WTC11 (cell line): ENCODE measurements around the gene CXCL6. TPM values are rescaled to one million over a fixed set of nuclear protein-coding genes. Genes with fewer than 3 reads are reported as not detected.

ENCODE experiments used
- ATAC-seq: fragments of 200-7000 bp; cut with Tn5 transposase; 2 replicates; pipeline ENCODE4 v1.10.0; 2021; ENCODE audit warnings: mild to moderate bottlenecking, moderate library complexity
- CTCF ChIA-PET: fragments of 300-600 bp; sonication (Branson Sonifier 250); formaldehyde crosslinking; loops from one replicate; lab custom pipeline; 2021; ENCODE audit warnings: antibody characterized with exemption; lab: Charles Lee
- POLR2A ChIA-PET: fragments of 350-600 bp; sonication (Branson Sonifier 250); formaldehyde crosslinking; loops from one replicate; lab custom pipeline; 2021; ENCODE audit warnings: antibody characterized with exemption; lab: Charles Lee
- DNase-seq: peaks from one replicate; pipeline ENCODE4 v3.0.0; 2021; ENCODE audit warnings: low spot score
- H3K27ac Mint-ChIP-seq: 2 replicates; pipeline ENCODE4 v1.8.0; 2021; ENCODE audit warnings: mixed read lengths
- H3K27me3 Mint-ChIP-seq: 2 replicates; pipeline ENCODE4 v1.8.0; 2021; ENCODE audit warnings: low read depth, mild to moderate bottlenecking, moderate library complexity, mixed read lengths
- H3K36me3 Mint-ChIP-seq: 2 replicates; pipeline ENCODE4 v1.8.0; 2021; ENCODE audit warnings: mixed read lengths
- H3K4me1 Mint-ChIP-seq: 2 replicates; pipeline ENCODE4 v1.8.0; 2022; ENCODE audit warnings: mixed read lengths
- H3K4me3 Mint-ChIP-seq: 2 replicates; pipeline ENCODE4 v1.8.0; 2021; ENCODE audit warnings: mild to moderate bottlenecking, moderate library complexity, mixed read lengths
- H3K9me3 Mint-ChIP-seq: 2 replicates; pipeline ENCODE4 v1.8.0; 2021; ENCODE audit warnings: mixed read lengths
- CREB1 ChIP-seq: sonication (generic); formaldehyde crosslinking; IDR thresholded peaks from 2 replicates; pipeline ENCODE4 v1.8.0; 2023; ENCODE audit warnings: mild to moderate bottlenecking, missing genetic modification reagents
- ESRRA ChIP-seq: sonication (generic); formaldehyde crosslinking; IDR thresholded peaks from 2 replicates; pipeline ENCODE4 v1.8.1; 2022; ENCODE audit warnings: mild to moderate bottlenecking, missing genetic modification reagents, borderline replicate concordance
- ETV6 ChIP-seq: sonication (generic); formaldehyde crosslinking; IDR thresholded peaks from 2 replicates; pipeline ENCODE4 v1.8.1; 2022; ENCODE audit warnings: mild to moderate bottlenecking, missing genetic modification reagents
- FOXJ3 ChIP-seq: sonication (generic); formaldehyde crosslinking; IDR thresholded peaks from 2 replicates; pipeline ENCODE4 v1.9.0; 2021; ENCODE audit warnings: missing genetic modification reagents, mild to moderate bottlenecking, borderline replicate concordance
- FOXK1 ChIP-seq: sonication (generic); formaldehyde crosslinking; IDR thresholded peaks from 2 replicates; pipeline ENCODE4 v1.8.0; 2022; ENCODE audit warnings: mild to moderate bottlenecking, moderate library complexity, missing genetic modification reagents
- JUN ChIP-seq: sonication (generic); formaldehyde crosslinking; IDR thresholded peaks from 2 replicates; pipeline ENCODE4 v1.8.0; 2023; ENCODE audit warnings: mild to moderate bottlenecking, missing genetic modification reagents
- NR1H2 ChIP-seq: sonication (generic); formaldehyde crosslinking; IDR thresholded peaks from 2 replicates; pipeline ENCODE4 v1.9.0; 2021; ENCODE audit warnings: mild to moderate bottlenecking, moderate library complexity, missing genetic modification reagents
- TCF7 ChIP-seq: sonication (generic); formaldehyde crosslinking; IDR thresholded peaks from 2 replicates; pipeline ENCODE4 v1.8.0; 2022; ENCODE audit warnings: mild to moderate bottlenecking, low read depth, missing genetic modification reagents, moderate library complexity
- TP53 ChIP-seq: sonication (generic); formaldehyde crosslinking; IDR thresholded peaks from 2 replicates; pipeline ENCODE4 v1.8.1; 2023; ENCODE audit warnings: mild to moderate bottlenecking, missing genetic modification reagents
- ZBTB21 ChIP-seq: sonication (generic); formaldehyde crosslinking; IDR thresholded peaks from 2 replicates; pipeline ENCODE4 v1.8.1; 2023; ENCODE audit warnings: mild to moderate bottlenecking, missing genetic modification reagents, borderline replicate concordance
- ZNF396 ChIP-seq: fragments of 250-450 bp; sonication (Bioruptor Pico); IDR thresholded peaks from 2 replicates; pipeline ENCODE4 v1.8.0; 2021; ENCODE audit warnings: mild to moderate bottlenecking, moderate library complexity, borderline replicate concordance
- ZNF423 ChIP-seq: fragments of 250-450 bp; sonication (Bioruptor Pico); IDR thresholded peaks from 2 replicates; pipeline ENCODE4 v2.1.2; 2022; ENCODE audit warnings: mild to moderate bottlenecking, moderate library complexity
- total RNA-seq: library from RNA; stranded (reverse); gene quantifications from 3 replicates; pipeline ENCODE4 v1.2.3, GENCODE V29; 2021
- TF ChIP-seq, protein P1 (sequence below): sonication (generic); formaldehyde crosslinking; IDR thresholded peaks from 2 replicates; pipeline ENCODE4 v1.8.1; 2023; ENCODE audit warnings: mild to moderate bottlenecking, missing genetic modification reagents, moderate library complexity
- TF ChIP-seq, protein P2 (sequence below): sonication (generic); formaldehyde crosslinking; IDR thresholded peaks from 2 replicates; pipeline ENCODE4 v1.8.1; 2023; ENCODE audit warnings: mild to moderate bottlenecking, missing genetic modification reagents, moderate library complexity
- TF ChIP-seq, protein P3 (sequence below): fragments of 250-450 bp; sonication (Bioruptor Pico); IDR thresholded peaks from 2 replicates; pipeline ENCODE4 v1.9.0; 2021; ENCODE audit warnings: mild to moderate bottlenecking
- TF ChIP-seq, protein P4 (sequence below): fragments of 250-450 bp; sonication (Bioruptor Pico); conservative IDR thresholded peaks from 2 replicates; pipeline ENCODE4 v1.9.0; 2021; ENCODE audit warnings: mild to moderate bottlenecking
- TF ChIP-seq, protein P5 (sequence below): sonication (generic); formaldehyde crosslinking; IDR thresholded peaks from 2 replicates; pipeline ENCODE4 v1.8.0; 2022; ENCODE audit warnings: missing genetic modification reagents
- TF ChIP-seq, protein P6 (sequence below): fragments of 200-600 bp; IDR thresholded peaks from 2 replicates; pipeline ENCODE4 v1.8.0; 2022; ENCODE audit warnings: antibody characterized with exemption
- TF ChIP-seq, protein P7 (sequence below): sonication (generic); formaldehyde crosslinking; IDR thresholded peaks from 2 replicates; pipeline ENCODE4 v1.8.0; 2022; ENCODE audit warnings: mild to moderate bottlenecking, missing genetic modification reagents
- TF ChIP-seq, protein P8 (sequence below): sonication (generic); formaldehyde crosslinking; IDR thresholded peaks from 2 replicates; pipeline ENCODE4 v1.8.0; 2022; ENCODE audit warnings: mild to moderate bottlenecking, missing genetic modification reagents
- TF ChIP-seq, protein P9 (sequence below): sonication (generic); formaldehyde crosslinking; IDR thresholded peaks from 2 replicates; pipeline ENCODE4 v1.8.1; 2023; ENCODE audit warnings: mild to moderate bottlenecking, moderate library complexity, missing genetic modification reagents

The CXCL6 gene
- total RNA-seq, 1 experiment from 2014 or later = 4.9 TPM

DNA sequence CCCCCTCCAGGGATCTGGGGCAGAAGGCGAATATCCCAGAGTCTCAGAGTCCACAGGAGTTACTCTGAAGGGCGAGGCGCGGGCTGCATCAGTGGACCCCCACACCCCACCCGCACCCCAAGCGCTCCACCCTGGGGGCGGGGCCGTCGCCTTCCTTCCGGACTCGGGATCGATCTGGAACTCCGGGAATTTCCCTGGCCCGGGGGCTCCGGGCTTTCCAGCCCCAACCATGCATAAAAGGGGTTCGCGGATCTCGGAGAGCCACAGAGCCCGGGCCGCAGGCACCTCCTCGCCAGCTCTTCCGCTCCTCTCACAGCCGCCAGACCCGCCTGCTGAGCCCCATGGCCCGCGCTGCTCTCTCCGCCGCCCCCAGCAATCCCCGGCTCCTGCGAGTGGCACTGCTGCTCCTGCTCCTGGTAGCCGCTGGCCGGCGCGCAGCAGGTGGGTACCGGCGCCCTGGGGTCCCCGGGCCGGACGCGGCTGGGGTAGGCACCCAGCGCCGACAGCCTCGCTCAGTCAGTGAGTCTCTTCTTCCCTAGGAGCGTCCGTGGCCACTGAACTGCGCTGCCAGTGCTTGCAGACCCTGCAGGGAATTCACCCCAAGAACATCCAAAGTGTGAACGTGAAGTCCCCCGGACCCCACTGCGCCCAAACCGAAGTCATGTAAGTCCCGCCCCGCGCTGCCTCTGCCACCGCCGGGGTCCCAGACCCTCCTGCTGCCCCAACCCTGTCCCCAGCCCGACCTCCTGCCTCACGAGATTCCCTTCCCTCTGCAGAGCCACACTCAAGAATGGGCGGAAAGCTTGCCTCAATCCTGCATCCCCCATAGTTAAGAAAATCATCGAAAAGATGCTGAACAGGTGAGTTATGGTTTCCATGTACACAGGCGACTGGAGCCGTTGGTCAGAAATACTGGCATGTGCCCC, 32.9 kb downstream of the CXCL6 start, which contains the start of gene CXCL1:
TSS of gene CXCL1 (plus strand) at position 264 of the 926 bp plus-strand sequence. CDS start at position 342, 78 bp downstream.
- H3K27ac Mint-ChIP-seq = no peak within 1 kb of the TSS
- CTCF ChIA-PET = interaction anchor here (0.5 to 2.7 kb wide), 11 partner anchors 9 to 265 kb away, joined by 3 to 21 read pairs (median 6); partner anchors contain the start of genes CXCL3, CXCL5 and PF4V1
- H3K4me3 Mint-ChIP-seq = peak within 1 kb of the TSS; percentile 83
- ATAC-seq = peak; percentile 75
- peak; percentile 62 for DNase-seq
- H3K27me3 Mint-ChIP-seq = peaks cover 36% of the 10 kb centered on the region
- H3K9me3 Mint-ChIP-seq = no peaks in the 10 kb centered on the region
- peaks cover 18% of the 10 kb centered on the region for H3K4me1 Mint-ChIP-seq
- POLR2A ChIA-PET = interaction anchor here (1.3 kb wide), 1 partner anchor 33 kb away, joined by 3 read pairs; the partner anchor contains the start of gene CXCL6
- no peaks in the 10 kb centered on the region for H3K36me3 Mint-ChIP-seq
- TF ChIP-seq, protein P1, sequence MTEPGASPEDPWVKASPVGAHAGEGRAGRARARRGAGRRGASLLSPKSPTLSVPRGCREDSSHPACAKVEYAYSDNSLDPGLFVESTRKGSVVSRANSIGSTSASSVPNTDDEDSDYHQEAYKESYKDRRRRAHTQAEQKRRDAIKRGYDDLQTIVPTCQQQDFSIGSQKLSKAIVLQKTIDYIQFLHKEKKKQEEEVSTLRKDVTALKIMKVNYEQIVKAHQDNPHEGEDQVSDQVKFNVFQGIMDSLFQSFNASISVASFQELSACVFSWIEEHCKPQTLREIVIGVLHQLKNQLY (CRISPR knock-in tag) = no peak
- TF ChIP-seq TP53 (no peak), FOXJ3 (CRISPR knock-in tag) (no peak), CREB1 (CRISPR knock-in tag) (no peak), NR1H2 (CRISPR knock-in tag) (no peak), ETV6 (0 out of 2 replicates have a peak, but pooled peaks have one; percentile 2), ZBTB21 (no peak), JUN (CRISPR knock-in tag) (no peak), FOXK1 (CRISPR knock-in tag) (no peak), ZNF396 (CRISPR knock-in tag) (no peak), TCF7 (CRISPR knock-in tag) (no peak), ZNF423 (CRISPR knock-in tag) (peak; percentile 69), ESRRA (CRISPR knock-in tag) (no peak)
- TF ChIP-seq, protein P2, sequence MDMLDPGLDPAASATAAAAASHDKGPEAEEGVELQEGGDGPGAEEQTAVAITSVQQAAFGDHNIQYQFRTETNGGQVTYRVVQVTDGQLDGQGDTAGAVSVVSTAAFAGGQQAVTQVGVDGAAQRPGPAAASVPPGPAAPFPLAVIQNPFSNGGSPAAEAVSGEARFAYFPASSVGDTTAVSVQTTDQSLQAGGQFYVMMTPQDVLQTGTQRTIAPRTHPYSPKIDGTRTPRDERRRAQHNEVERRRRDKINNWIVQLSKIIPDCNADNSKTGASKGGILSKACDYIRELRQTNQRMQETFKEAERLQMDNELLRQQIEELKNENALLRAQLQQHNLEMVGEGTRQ (CRISPR knock-in tag) = no peak
- TF ChIP-seq, protein P3, sequence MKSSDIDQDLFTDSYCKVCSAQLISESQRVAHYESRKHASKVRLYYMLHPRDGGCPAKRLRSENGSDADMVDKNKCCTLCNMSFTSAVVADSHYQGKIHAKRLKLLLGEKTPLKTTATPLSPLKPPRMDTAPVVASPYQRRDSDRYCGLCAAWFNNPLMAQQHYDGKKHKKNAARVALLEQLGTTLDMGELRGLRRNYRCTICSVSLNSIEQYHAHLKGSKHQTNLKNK (CRISPR knock-in tag) = no peak
- TF ChIP-seq, protein P4, sequence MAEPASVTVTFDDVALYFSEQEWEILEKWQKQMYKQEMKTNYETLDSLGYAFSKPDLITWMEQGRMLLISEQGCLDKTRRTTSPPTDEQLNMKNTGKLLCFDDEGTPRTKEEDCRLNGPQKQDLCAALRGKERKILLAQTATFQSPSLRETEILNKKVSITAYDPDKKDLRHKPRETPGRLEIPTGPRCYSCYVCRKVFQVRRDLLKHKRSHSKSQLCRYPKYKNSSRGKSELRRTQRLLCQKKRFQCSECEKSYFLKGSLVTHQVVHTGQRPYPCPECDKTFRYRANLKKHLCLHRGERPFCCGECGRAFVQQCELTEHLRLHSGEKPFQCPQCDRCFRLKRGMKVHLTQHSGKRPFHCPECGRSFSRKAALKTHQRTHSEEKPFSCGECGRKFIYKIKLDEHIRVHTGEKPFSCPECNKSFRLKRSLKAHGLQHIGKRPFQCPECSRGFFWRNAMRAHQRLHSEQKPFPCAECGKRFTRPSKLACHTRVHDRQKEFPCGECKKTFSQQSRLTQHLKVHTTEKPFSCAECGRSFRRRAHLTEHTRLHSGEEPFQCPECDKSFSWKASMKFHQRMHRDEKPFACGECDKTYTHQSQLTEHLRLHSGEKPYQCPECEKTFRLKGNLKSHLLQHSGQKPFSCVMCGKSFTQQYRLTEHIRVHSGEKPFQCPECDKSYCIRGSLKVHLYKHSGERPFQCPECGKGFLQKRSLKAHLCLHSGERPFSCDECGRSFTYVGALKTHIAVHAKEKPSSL (CRISPR knock-in tag) = no peak
- TF ChIP-seq, protein P5, sequence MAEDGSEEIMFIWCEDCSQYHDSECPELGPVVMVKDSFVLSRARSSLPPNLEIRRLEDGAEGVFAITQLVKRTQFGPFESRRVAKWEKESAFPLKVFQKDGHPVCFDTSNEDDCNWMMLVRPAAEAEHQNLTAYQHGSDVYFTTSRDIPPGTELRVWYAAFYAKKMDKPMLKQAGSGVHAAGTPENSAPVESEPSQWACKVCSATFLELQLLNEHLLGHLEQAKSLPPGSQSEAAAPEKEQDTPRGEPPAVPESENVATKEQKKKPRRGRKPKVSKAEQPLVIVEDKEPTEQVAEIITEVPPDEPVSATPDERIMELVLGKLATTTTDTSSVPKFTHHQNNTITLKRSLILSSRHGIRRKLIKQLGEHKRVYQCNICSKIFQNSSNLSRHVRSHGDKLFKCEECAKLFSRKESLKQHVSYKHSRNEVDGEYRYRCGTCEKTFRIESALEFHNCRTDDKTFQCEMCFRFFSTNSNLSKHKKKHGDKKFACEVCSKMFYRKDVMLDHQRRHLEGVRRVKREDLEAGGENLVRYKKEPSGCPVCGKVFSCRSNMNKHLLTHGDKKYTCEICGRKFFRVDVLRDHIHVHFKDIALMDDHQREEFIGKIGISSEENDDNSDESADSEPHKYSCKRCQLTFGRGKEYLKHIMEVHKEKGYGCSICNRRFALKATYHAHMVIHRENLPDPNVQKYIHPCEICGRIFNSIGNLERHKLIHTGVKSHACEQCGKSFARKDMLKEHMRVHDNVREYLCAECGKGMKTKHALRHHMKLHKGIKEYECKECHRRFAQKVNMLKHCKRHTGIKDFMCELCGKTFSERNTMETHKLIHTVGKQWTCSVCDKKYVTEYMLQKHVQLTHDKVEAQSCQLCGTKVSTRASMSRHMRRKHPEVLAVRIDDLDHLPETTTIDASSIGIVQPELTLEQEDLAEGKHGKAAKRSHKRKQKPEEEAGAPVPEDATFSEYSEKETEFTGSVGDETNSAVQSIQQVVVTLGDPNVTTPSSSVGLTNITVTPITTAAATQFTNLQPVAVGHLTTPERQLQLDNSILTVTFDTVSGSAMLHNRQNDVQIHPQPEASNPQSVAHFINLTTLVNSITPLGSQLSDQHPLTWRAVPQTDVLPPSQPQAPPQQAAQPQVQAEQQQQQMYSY = peak; percentile 36; the same call in 1 of the 2 replicates
- TF ChIP-seq, protein P6, sequence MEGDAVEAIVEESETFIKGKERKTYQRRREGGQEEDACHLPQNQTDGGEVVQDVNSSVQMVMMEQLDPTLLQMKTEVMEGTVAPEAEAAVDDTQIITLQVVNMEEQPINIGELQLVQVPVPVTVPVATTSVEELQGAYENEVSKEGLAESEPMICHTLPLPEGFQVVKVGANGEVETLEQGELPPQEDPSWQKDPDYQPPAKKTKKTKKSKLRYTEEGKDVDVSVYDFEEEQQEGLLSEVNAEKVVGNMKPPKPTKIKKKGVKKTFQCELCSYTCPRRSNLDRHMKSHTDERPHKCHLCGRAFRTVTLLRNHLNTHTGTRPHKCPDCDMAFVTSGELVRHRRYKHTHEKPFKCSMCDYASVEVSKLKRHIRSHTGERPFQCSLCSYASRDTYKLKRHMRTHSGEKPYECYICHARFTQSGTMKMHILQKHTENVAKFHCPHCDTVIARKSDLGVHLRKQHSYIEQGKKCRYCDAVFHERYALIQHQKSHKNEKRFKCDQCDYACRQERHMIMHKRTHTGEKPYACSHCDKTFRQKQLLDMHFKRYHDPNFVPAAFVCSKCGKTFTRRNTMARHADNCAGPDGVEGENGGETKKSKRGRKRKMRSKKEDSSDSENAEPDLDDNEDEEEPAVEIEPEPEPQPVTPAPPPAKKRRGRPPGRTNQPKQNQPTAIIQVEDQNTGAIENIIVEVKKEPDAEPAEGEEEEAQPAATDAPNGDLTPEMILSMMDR = no peak
- TF ChIP-seq, protein P7, sequence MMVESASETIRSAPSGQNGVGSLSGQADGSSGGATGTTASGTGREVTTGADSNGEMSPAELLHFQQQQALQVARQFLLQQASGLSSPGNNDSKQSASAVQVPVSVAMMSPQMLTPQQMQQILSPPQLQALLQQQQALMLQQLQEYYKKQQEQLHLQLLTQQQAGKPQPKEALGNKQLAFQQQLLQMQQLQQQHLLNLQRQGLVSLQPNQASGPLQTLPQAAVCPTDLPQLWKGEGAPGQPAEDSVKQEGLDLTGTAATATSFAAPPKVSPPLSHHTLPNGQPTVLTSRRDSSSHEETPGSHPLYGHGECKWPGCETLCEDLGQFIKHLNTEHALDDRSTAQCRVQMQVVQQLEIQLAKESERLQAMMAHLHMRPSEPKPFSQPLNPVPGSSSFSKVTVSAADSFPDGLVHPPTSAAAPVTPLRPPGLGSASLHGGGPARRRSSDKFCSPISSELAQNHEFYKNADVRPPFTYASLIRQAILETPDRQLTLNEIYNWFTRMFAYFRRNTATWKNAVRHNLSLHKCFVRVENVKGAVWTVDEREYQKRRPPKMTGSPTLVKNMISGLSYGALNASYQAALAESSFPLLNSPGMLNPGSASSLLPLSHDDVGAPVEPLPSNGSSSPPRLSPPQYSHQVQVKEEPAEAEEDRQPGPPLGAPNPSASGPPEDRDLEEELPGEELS (CRISPR knock-in tag) = no peak
- TF ChIP-seq, protein P8, sequence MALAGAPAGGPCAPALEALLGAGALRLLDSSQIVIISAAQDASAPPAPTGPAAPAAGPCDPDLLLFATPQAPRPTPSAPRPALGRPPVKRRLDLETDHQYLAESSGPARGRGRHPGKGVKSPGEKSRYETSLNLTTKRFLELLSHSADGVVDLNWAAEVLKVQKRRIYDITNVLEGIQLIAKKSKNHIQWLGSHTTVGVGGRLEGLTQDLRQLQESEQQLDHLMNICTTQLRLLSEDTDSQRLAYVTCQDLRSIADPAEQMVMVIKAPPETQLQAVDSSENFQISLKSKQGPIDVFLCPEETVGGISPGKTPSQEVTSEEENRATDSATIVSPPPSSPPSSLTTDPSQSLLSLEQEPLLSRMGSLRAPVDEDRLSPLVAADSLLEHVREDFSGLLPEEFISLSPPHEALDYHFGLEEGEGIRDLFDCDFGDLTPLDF = no peak
- TF ChIP-seq, protein P9, sequence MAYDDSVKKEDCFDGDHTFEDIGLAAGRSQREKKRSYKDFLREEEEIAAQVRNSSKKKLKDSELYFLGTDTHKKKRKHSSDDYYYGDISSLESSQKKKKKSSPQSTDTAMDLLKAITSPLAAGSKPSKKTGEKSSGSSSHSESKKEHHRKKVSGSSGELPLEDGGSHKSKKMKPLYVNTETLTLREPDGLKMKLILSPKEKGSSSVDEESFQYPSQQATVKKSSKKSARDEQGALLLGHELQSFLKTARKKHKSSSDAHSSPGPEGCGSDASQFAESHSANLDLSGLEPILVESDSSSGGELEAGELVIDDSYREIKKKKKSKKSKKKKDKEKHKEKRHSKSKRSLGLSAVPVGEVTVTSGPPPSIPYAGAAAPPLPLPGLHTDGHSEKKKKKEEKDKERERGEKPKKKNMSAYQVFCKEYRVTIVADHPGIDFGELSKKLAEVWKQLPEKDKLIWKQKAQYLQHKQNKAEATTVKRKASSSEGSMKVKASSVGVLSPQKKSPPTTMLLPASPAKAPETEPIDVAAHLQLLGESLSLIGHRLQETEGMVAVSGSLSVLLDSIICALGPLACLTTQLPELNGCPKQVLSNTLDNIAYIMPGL (CRISPR knock-in tag) = 0 out of 2 replicates have a peak, but pooled peaks have one; percentile 59
